HEK293T (cell line): ENCODE data around the gene RINL.

Experiments used
- BHLHE40 ChIP-seq: fragments of 450-650 bp; IDR thresholded peaks from 2 replicates; pipeline ENCODE4 v1.6.1; 2016; ENCODE audit warnings: mild to moderate bottlenecking, moderate library complexity, borderline replicate concordance
- CTBP1 ChIP-seq: fragments of 450-650 bp; IDR thresholded peaks from 2 replicates; pipeline ENCODE4 v1.6.1; 2016; ENCODE audit warnings: borderline replicate concordance
- ELF4 ChIP-seq: fragments of 450-650 bp; IDR thresholded peaks from 2 replicates; pipeline ENCODE4 v1.6.1; 2017; ENCODE audit warnings: antibody characterized with exemption
- FOXK2 ChIP-seq: fragments of 450-650 bp; IDR thresholded peaks from 2 replicates; pipeline ENCODE4 v1.6.1; 2016; ENCODE audit warnings: mild to moderate bottlenecking
- SP1 ChIP-seq: fragments of 450-650 bp; IDR thresholded peaks from 2 replicates; pipeline ENCODE4 v1.6.1; 2017
- SUZ12 ChIP-seq: fragments of 450-650 bp; IDR thresholded peaks from 2 replicates; pipeline ENCODE4 v1.6.1; 2016; ENCODE audit warnings: mild to moderate bottlenecking

- TF ChIP-seq ELF4: no peak
- TF ChIP-seq BHLHE40: no peak
- TF ChIP-seq CTBP1: no peak
- no peak for TF ChIP-seq SUZ12
- no peak for TF ChIP-seq SP1
- no peak for TF ChIP-seq FOXK2
Measured at GRCh38 chr19:38841180-38841766, 36.8 kb downstream of the RINL start.
